Measurements from ENCODE around the gene C14orf132.

Gene C14orf132

DNA sequence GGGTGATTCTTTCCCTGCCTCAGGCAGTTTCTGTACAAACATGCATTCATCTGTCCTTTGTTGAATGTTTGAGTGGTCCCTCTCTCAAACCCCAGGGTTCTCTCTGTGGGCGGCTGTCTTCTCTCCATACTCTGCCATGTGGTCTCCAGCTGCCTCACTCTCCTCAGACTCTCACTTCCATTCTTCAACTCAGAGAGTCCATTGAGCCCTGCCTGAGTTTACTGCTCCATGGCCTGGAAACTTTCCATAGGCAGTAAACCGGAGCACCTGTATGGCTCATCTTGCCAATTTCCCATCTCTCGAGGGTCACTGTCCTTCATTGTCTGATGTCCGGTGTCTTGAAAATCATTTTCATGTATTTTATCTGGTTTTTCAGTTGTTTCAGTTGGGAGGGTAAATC is 11.3 kb downstream of the C14orf132 start:
- no peaks in the 10 kb centered on the region for H3K9me2 ChIP-seq (ENCODE audit: low read depth, low read length)
- H2AFZ ChIP-seq (ENCODE audit: low read length), result no peak overlapping the region
- H3K4me2 ChIP-seq (ENCODE audit: low read length), result no peak overlapping the region
- H4K20me1 ChIP-seq (ENCODE audit: insufficient read depth, low read length), result no peaks in the 10 kb centered on the region
- no peaks in the 10 kb centered on the region for H3K79me2 ChIP-seq (ENCODE audit: insufficient read depth, low read length)
- TF ChIP-seq, protein P1, sequence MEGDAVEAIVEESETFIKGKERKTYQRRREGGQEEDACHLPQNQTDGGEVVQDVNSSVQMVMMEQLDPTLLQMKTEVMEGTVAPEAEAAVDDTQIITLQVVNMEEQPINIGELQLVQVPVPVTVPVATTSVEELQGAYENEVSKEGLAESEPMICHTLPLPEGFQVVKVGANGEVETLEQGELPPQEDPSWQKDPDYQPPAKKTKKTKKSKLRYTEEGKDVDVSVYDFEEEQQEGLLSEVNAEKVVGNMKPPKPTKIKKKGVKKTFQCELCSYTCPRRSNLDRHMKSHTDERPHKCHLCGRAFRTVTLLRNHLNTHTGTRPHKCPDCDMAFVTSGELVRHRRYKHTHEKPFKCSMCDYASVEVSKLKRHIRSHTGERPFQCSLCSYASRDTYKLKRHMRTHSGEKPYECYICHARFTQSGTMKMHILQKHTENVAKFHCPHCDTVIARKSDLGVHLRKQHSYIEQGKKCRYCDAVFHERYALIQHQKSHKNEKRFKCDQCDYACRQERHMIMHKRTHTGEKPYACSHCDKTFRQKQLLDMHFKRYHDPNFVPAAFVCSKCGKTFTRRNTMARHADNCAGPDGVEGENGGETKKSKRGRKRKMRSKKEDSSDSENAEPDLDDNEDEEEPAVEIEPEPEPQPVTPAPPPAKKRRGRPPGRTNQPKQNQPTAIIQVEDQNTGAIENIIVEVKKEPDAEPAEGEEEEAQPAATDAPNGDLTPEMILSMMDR (IDR thresholded peaks at IDR 0.05; ENCODE audit: low read length), result no peak
- TF ChIP-seq EZH2 (IDR thresholded peaks at IDR 0.05; ENCODE audit: borderline replicate concordance, low read length), result no peak
- H3K27ac ChIP-seq (ENCODE audit: low read depth, low read length, poor library complexity, severe bottlenecking), result no peak overlapping the region
- H3K4me3 ChIP-seq (ENCODE audit: low read depth, low read length, poor library complexity, severe bottlenecking), result no peak overlapping the region
- H3K9ac ChIP-seq (ENCODE audit: low read length), result no peak overlapping the region
- no peaks in the 10 kb centered on the region; the same call in 1 of the 2 replicates for H3K27me3 ChIP-seq (ENCODE audit: insufficient read depth, low read length)
- no peaks in the 10 kb centered on the region for H3F3A ChIP-seq (ENCODE audit: insufficient read depth, low read length)
- H3K4me1 ChIP-seq (ENCODE audit: insufficient read depth, low read length, severe bottlenecking), result no peaks in the 10 kb centered on the region
- H3K36me3 ChIP-seq (ENCODE audit: insufficient read depth, low read length), result no peaks in the 10 kb centered on the region
- no peaks in the 10 kb centered on the region for H3K9me3 ChIP-seq (ENCODE audit: low read length)

DNA sequence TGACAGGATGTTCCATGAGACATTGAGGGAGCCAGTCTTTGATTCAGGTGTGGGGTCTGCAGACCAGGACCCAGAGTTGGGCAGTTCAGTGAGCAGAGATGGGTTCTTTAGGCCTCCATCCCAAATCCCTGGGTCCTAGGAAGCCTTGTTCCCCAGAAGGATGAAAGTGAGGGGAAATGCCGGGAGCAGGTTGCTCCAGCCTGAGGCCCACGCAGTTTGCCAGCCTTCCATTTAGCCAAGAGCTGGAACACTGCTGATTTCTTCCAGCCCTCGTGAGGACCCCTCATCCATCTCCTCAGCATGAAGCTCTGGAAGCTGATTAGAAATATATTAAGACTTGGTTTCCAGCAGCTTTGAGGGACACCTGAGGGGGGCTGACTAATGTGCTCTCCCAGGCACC is 12.1 kb downstream of the C14orf132 start:
- H3F3A ChIP-seq (ENCODE audit: insufficient read depth, low read length), result no peaks in the 10 kb centered on the region
- H3K27ac ChIP-seq (ENCODE audit: low read depth, low read length, poor library complexity, severe bottlenecking), result no peak overlapping the region
- no peaks in the 10 kb centered on the region for H3K4me1 ChIP-seq (ENCODE audit: insufficient read depth, low read length, severe bottlenecking)
- no peak overlapping the region for H2AFZ ChIP-seq (ENCODE audit: low read length)
- no peaks in the 10 kb centered on the region for H3K36me3 ChIP-seq (ENCODE audit: insufficient read depth, low read length)
- no peaks in the 10 kb centered on the region; the same call in 1 of the 2 replicates for H3K27me3 ChIP-seq (ENCODE audit: insufficient read depth, low read length)
- H3K79me2 ChIP-seq (ENCODE audit: insufficient read depth, low read length), result no peaks in the 10 kb centered on the region
- H3K4me3 ChIP-seq (ENCODE audit: low read depth, low read length, poor library complexity, severe bottlenecking), result no peak overlapping the region
- H3K9me2 ChIP-seq (ENCODE audit: low read depth, low read length), result no peaks in the 10 kb centered on the region
- H3K9me3 ChIP-seq (ENCODE audit: low read length), result no peaks in the 10 kb centered on the region
- H3K9ac ChIP-seq (ENCODE audit: low read length), result no peak overlapping the region
- H3K4me2 ChIP-seq (ENCODE audit: low read length), result no peak overlapping the region
- H4K20me1 ChIP-seq (ENCODE audit: insufficient read depth, low read length), result no peaks in the 10 kb centered on the region
- TF ChIP-seq, protein P1 (IDR thresholded peaks at IDR 0.05; ENCODE audit: low read length), result no peak
- no peak for TF ChIP-seq EZH2 (IDR thresholded peaks at IDR 0.05; ENCODE audit: borderline replicate concordance, low read length)

DNA sequence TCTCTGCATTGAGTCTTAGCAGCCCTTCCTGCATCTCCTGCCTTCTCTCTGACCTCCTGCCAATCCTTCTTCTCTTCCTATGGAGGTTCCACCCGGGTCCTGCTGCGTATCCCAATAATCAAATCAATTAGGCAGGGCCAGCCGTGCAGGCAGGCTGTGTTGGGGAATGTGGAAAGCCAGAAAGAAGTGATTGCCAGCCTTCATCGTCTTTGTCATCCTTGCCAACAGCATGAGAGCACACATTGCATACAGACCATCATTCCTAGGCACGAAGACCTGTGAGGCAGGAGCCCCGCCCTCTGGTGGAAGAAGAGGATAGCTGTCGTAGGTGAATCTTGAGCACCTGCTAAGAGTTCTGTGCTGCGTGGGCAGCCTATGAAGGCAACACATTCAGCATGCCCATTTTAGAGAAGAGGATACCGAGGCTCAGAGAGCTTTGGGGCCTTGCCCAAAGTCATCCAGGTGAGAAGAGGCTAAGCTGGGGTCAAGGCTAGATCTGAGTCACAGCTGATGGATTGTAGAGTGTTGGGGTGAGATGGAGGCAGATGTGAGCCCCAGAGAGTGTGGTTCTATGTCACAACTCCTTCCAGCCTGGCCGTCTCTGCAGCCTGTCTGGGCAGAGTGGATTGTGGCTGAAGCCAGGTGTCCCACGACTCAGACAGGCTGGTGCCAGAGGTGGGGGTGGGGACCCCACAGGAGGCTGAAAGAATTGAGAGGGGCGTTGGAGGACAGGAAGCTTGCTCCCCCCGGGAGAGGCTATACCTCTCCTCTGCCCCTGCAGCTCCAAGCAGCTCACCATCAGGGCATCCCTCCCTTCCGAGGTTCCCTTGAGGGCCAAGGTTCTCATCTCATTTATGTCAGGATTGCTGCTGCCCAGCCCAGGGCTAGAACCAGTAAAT is 12.7 kb downstream of the C14orf132 start:
- Histone ChIP-seq H3K9ac (ENCODE audit: low read length) (no peak overlapping the region), H3K36me3 (ENCODE audit: insufficient read depth, low read length) (no peaks in the 10 kb centered on the region), H3K4me1 (ENCODE audit: insufficient read depth, low read length, severe bottlenecking) (no peaks in the 10 kb centered on the region), H2AFZ (ENCODE audit: low read length) (no peak overlapping the region), H4K20me1 (ENCODE audit: insufficient read depth, low read length) (no peaks in the 10 kb centered on the region), H3K9me3 (ENCODE audit: low read length) (no peaks in the 10 kb centered on the region), H3F3A (ENCODE audit: insufficient read depth, low read length) (no peaks in the 10 kb centered on the region), H3K4me3 (ENCODE audit: low read depth, low read length, poor library complexity, severe bottlenecking) (no peak overlapping the region), H3K4me2 (ENCODE audit: low read length) (no peak overlapping the region), H3K79me2 (ENCODE audit: insufficient read depth, low read length) (no peaks in the 10 kb centered on the region), H3K27me3 (ENCODE audit: insufficient read depth, low read length) (no peaks in the 10 kb centered on the region; the same call in 1 of the 2 replicates), H3K27ac (ENCODE audit: low read depth, low read length, poor library complexity, severe bottlenecking) (no peak overlapping the region), H3K9me2 (ENCODE audit: low read depth, low read length) (no peaks in the 10 kb centered on the region)
- TF ChIP-seq EZH2 (IDR thresholded peaks at IDR 0.05; ENCODE audit: borderline replicate concordance, low read length), result no peak
- TF ChIP-seq, protein P1 (IDR thresholded peaks at IDR 0.05; ENCODE audit: low read length), result peak; percentile 73
